ENCODE data around the gene TMEM127.

GRCh38 chr2:96273763-96274162 is 8.0 kb upstream of the TMEM127 start:
- TF ChIP-seq CTCF (IDR thresholded peaks at IDR 0.05; ENCODE audit: poor library complexity) (no peak), EZH2 (IDR thresholded peaks at IDR 0.05; ENCODE audit: borderline replicate concordance) (no peak), EZH2phosphoT487 (IDR thresholded peaks at IDR 0.05; ENCODE audit: low read depth, severe bottlenecking, unreplicated experiment) (no peak)

All from hepatocyte (in vitro differentiated cells).